ENCODE data around the gene SMIM13.

GRCh38 chr6:11066505-11067347, 26.9 kb upstream of the SMIM13 start:
- no peak for TF ChIP-seq CTCF (IDR thresholded peaks at IDR 0.05)
- no peak for TF ChIP-seq EZH2 (IDR thresholded peaks at IDR 0.05)
- TF ChIP-seq EZH2phosphoT487 (IDR thresholded peaks at IDR 0.05): no peak

Data from neural progenitor cell (in vitro differentiated cells).